ENCODE data around the gene COX7C.

COX7C gene

GRCh38 chr5:86626149-86626548 is 8.4 kb downstream of the COX7C start:
- DNase-seq (ENCODE audit: low read depth in 1 of 2, low spot score in 1 of 2), result no peak
- Histone ChIP-seq H3K27ac (replicated peaks) (no peak overlapping the region), H3K27me3 (ENCODE audit: insufficient read depth, poor library complexity, severe bottlenecking) (no peaks in the 10 kb centered on the region), H3K4me3 (replicated peaks; ENCODE audit: insufficient read depth, low read length) (no peak overlapping the region)
- TF ChIP-seq GABPA (IDR thresholded peaks at IDR 0.05; ENCODE audit: low read depth) (no peak), REST (IDR thresholded peaks at IDR 0.05; ENCODE audit: insufficient replicate concordance, low read depth) (peak; percentile 86), POLR2AphosphoS5 (IDR thresholded peaks at IDR 0.05; ENCODE audit: low read depth) (no peak)

- Histone ChIP-seq H3K4me3 (replicated peaks; ENCODE audit: insufficient read depth, low read length) (no peak overlapping the region), H3K27me3 (ENCODE audit: insufficient read depth, poor library complexity, severe bottlenecking) (no peaks in the 10 kb centered on the region), H3K27ac (replicated peaks) (no peak overlapping the region)
- TF ChIP-seq GABPA (IDR thresholded peaks at IDR 0.05; ENCODE audit: low read depth) (no peak), SPI1 (IDR thresholded peaks at IDR 0.05; ENCODE audit: borderline replicate concordance, low read depth) (no peak), POLR2AphosphoS5 (IDR thresholded peaks at IDR 0.05; ENCODE audit: low read depth) (no peak), CTCF (IDR thresholded peaks at IDR 0.05; ENCODE audit: insufficient read depth, low read length) (no peak), REST (IDR thresholded peaks at IDR 0.05; ENCODE audit: insufficient replicate concordance, low read depth) (no peak)
- DNase-seq (ENCODE audit: low read depth in 1 of 2, low spot score in 1 of 2), result no peak
These were observed 13.4 kb downstream of the COX7C start for GRCh38 chr5:86631165-86631564.

- Histone ChIP-seq H3K27ac (replicated peaks) (no peak overlapping the region), H3K4me3 (replicated peaks; ENCODE audit: insufficient read depth, low read length) (no peak overlapping the region), H3K27me3 (ENCODE audit: insufficient read depth, poor library complexity, severe bottlenecking) (no peaks in the 10 kb centered on the region)
- TF ChIP-seq POLR2AphosphoS5 (IDR thresholded peaks at IDR 0.05; ENCODE audit: low read depth), result no peak
- TF ChIP-seq REST (IDR thresholded peaks at IDR 0.05; ENCODE audit: insufficient replicate concordance, low read depth), result no peak
- no peak for TF ChIP-seq GABPA (IDR thresholded peaks at IDR 0.05; ENCODE audit: low read depth)
- no peak for TF ChIP-seq CTCF (IDR thresholded peaks at IDR 0.05; ENCODE audit: insufficient read depth, low read length)
- TF ChIP-seq SPI1 (IDR thresholded peaks at IDR 0.05; ENCODE audit: borderline replicate concordance, low read depth), result no peak
- DNase-seq (ENCODE audit: low read depth in 1 of 2, low spot score in 1 of 2), result no peak
These were observed 23.3 kb downstream of the COX7C start for GRCh38 chr5:86640998-86641397.

DNA sequence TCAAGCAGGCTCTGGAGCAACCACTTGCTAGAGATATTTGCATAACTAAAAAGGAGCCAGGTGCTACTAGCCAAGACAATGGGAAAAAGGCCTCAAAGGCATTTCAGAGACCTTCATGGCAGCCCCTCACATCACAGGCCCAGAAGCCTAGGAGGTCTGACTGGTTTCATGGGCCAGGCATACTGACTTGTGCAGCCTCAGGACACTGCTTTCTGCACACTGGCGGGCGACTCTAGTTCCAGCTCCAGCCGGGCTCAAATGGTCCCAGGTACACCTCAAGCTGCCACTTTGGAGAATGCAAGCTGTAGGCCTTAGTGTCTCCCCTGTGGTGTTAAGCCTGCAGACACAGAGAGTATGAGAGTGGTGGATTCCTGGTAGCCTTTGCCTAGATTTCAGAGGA is 27.1 kb downstream of the COX7C start:
- Histone ChIP-seq H3K27ac (replicated peaks) (no peak overlapping the region), H3K4me3 (replicated peaks; ENCODE audit: insufficient read depth, low read length) (no peak overlapping the region), H3K27me3 (ENCODE audit: insufficient read depth, poor library complexity, severe bottlenecking) (no peaks in the 10 kb centered on the region)
- no peak for DNase-seq (ENCODE audit: low read depth in 1 of 2, low spot score in 1 of 2)
- TF ChIP-seq GABPA (IDR thresholded peaks at IDR 0.05; ENCODE audit: low read depth) (no peak), REST (IDR thresholded peaks at IDR 0.05; ENCODE audit: insufficient replicate concordance, low read depth) (no peak), SPI1 (IDR thresholded peaks at IDR 0.05; ENCODE audit: borderline replicate concordance, low read depth) (no peak), POLR2AphosphoS5 (IDR thresholded peaks at IDR 0.05; ENCODE audit: low read depth) (no peak), CTCF (IDR thresholded peaks at IDR 0.05; ENCODE audit: insufficient read depth, low read length) (no peak)

Data from HL-60 (cell line).